Cardiac muscle cell (in vitro differentiated cells and primary cell): ENCODE data around the gene DOK7. TPM values are rescaled to one million over a fixed set of nuclear protein-coding genes. Genes with fewer than 3 reads are reported as not detected.
A peak's percentile ranks its signal among the peaks of the same experiment; 100 is the strongest.

Experiments
- DNase-seq, 2 donors: peaks; one replicate each; pipeline versions ENCODE4 v3.0.0 to v3.0.0-alpha.2; 2010 to 2017; ENCODE audit warnings: low read depth in 1 of 2, low spot score in 1 of 2
- H3K27ac ChIP-seq: fragments of 200-600 bp; sonication (generic); 2 replicates; pipeline ENCODE4 v1.5.1; 2016
- H3K27me3 ChIP-seq: fragments of 200-600 bp; sonication (generic); 2 replicates; pipeline ENCODE4 v1.6.0; 2016; ENCODE audit warnings: control low read depth
- H3K36me3 ChIP-seq: fragments of 200-600 bp; sonication (generic); 2 replicates; pipeline ENCODE4 v1.5.1; 2016; ENCODE audit warnings: control low read depth
- H3K4me1 ChIP-seq: fragments of 200-600 bp; sonication (generic); 2 replicates; pipeline ENCODE4 v1.8.1; 2017; ENCODE audit warnings: low read depth, mild to moderate bottlenecking, mixed run types
- H3K4me3 ChIP-seq: fragments of 200-600 bp; sonication (generic); 2 replicates; pipeline ENCODE4 v1.5.1; 2016; ENCODE audit warnings: mild to moderate bottlenecking
- H3K9me3 ChIP-seq: fragments of 200-600 bp; sonication (generic); 2 replicates; pipeline ENCODE4 v1.5.1; 2017; ENCODE audit warnings: low read depth, mild to moderate bottlenecking, control low read depth
- CTCF ChIP-seq: IDR thresholded peaks from 2 replicates; pipeline ENCODE4 v1.5.1; 2012; ENCODE audit warnings: low read depth, mild to moderate bottlenecking, low read length
- polyA plus RNA-seq: library from polyadenylated mRNA; unstranded; fragments of >200 nt; fragmentation: Nextera tagmentation; extraction: Ambion mirVana; gene quantifications from 2 replicates; pipeline ENCODE4 v1.2.1, GENCODE V29; 2016
- total RNA-seq: library from RNA; depleted of rRNA; stranded (reverse); fragments of >200 nt; gene quantifications from 2 replicates; pipeline ENCODE4 v1.2.3, GENCODE V29; 2016

Gene DOK7
- total and polyA plus RNA-seq, 2 experiments from 2014 or later = 14.4 to 18.0 TPM

DNA sequence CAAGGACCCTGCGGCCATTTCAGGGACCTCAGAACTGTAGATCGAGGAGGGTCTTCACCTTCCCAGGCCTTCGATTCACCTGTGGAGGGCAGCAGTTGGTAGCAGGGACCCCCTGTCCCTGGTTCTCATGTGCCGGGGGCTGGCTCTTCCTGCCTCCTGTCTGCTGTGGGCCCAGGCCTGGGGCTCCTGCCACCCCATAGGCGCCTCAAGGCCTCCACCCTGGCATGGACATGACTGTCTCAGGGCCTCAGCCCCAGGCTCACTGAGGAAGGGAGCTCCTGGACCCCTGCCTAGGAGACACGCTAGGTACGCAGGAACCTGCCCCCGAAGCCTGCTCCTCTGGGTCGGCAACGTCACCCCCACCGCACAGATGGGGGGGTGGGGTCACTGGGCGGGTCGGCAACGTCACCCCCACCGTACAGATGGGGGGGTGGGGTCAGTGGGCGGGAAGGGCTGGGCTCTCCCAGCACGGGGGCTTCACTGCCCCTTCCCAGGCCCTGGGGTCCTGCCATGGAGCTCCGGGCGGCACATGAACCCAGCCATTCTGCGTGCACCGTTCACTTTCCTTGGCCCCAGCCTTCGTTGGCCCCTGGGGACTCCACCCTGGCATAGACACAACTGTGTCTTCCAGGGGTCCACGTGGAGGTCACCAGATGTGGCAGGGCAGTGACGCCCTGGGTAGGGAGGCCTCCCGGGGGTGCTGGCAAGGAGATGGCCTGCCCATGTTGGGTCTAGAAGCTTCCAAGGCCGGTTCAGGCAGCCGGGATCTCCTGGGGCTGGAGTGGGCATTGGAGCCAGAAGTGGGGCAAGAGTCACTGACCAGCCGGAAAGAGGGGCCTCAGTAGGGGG lies 24.9 kb upstream of the DOK7 start:
- no peak for DNase-seq
- no peaks in the 10 kb centered on the region for H3K27me3 ChIP-seq
- no peaks in the 10 kb centered on the region for H3K36me3 ChIP-seq
- H3K27ac ChIP-seq = no peak overlapping the region
- no peaks in the 10 kb centered on the region for H3K9me3 ChIP-seq
- no peaks in the 10 kb centered on the region for H3K4me1 ChIP-seq
- no peak overlapping the region for H3K4me3 ChIP-seq
- TF ChIP-seq CTCF = no peak

DNA sequence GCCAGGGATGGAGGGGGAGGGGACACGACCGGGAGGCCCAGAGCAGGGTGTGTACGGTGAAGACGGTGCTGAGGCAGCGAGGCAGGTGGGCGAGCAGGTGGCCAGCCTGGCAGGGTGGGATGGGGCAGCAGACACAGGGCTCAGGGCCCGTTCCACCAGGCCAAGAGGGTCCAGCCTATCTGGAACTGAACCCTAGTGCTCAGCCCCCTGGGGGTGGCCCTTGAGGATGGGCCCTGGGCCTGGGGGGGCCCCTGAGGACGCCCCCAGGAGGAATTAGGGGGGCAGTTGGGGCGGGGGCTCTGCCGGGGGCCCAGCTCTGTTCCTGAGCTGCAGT lies 24.3 kb upstream of the DOK7 start:
- no peak for TF ChIP-seq CTCF
- DNase-seq = no peak
- H3K27ac ChIP-seq = no peak overlapping the region

DNA sequence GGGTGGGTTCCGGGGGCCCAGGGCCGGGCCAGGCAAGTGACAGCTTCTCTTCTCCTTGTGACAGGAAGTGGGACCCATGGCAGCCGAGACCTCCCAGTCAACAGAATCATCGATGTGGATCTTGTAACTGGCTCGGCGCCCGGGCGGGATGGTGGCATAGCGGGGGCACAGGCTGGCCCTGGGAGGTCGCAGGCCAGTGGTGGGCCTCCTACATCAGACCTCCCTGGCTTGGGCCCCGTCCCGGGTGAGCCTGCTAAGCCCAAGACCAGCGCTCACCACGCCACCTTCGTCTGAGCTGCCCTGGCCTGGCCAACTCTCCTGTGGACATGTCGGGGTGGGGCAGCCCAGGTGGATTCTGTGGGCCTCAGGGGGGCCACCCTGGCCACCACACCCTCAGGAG lies 23.7 kb upstream of the DOK7 start:
- H3K36me3 ChIP-seq = no peaks in the 10 kb centered on the region
- no peak for TF ChIP-seq CTCF
- H3K9me3 ChIP-seq = no peaks in the 10 kb centered on the region
- H3K27ac ChIP-seq = no peak overlapping the region
- no peak for DNase-seq
- H3K27me3 ChIP-seq = no peaks in the 10 kb centered on the region
- H3K4me1 ChIP-seq = no peaks in the 10 kb centered on the region
- H3K4me3 ChIP-seq = no peak overlapping the region

More for the DNA sequence above, 24.3 kb upstream of the DOK7 start:
- no peak overlapping the region for H3K4me3 ChIP-seq
- no peaks in the 10 kb centered on the region for H3K9me3 ChIP-seq
- H3K4me1 ChIP-seq = no peaks in the 10 kb centered on the region
- H3K36me3 ChIP-seq = no peaks in the 10 kb centered on the region
- no peaks in the 10 kb centered on the region for H3K27me3 ChIP-seq

DNA sequence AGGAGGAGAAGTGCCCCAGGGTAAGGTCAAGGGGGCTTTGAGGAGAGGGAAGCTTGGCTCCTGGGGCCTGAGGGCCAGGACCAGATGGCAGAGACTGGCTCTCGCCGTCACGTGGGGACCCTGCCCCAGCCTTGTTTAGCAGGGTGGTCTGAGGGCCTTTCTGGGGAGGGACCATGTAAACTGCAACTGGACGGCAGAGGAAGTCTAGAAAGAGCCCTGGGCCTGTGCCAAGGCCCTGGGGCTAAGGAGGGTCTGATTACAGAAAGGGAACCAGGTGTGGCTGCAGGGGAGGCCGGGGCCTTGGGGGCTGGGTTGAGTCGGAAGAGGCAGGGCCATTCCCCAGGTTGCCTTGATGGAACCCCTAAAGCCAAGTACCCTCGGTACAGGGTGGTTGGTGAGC lies 23.1 kb upstream of the DOK7 start:
- Histone ChIP-seq H3K36me3 (no peaks in the 10 kb centered on the region), H3K4me1 (no peaks in the 10 kb centered on the region), H3K27me3 (no peaks in the 10 kb centered on the region), H3K27ac (no peak overlapping the region), H3K9me3 (no peaks in the 10 kb centered on the region), H3K4me3 (no peak overlapping the region)
- no peak for TF ChIP-seq CTCF
- DNase-seq = no peak

DNA sequence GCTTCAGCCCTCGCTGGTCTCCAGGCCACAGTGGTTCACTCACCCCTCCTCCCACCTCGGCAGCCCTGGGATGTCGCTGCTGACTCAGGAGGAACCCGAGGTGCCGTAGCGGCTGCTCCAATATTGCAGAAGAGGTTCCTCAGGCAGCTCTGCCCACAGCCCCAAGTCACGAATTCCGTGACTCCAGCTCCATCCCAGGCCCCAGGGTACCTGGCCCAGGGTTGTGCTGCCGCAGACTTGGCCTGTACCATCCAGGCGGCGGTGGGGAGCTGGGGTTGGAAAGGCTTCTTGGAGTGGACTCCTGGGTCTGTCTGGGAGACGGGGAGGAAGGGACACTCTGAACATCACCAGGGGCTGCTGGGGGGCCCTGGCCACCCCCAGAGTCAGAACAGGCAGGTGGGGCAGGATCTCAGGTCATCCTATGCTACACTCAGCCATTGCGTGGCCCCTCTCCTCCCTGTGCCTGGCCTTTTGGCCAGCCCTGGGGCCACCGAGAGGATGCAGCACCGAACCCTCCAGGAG lies 22.1 kb upstream of the DOK7 start:
- Histone ChIP-seq H3K27ac (no peak overlapping the region), H3K9me3 (no peaks in the 10 kb centered on the region), H3K4me3 (no peak overlapping the region), H3K27me3 (no peaks in the 10 kb centered on the region), H3K36me3 (no peaks in the 10 kb centered on the region), H3K4me1 (no peaks in the 10 kb centered on the region)
- DNase-seq = peak in 1 of 2 donors; percentile 7
- no peak for TF ChIP-seq CTCF
